ENCODE measurements around the gene ST7.

Gene ST7

GRCh38 chr7:117227091-117227490 is 273.8 kb downstream of the ST7 start:
- peaks cover 1% of the 10 kb centered on the region; the same call in 1 of the 2 replicates for H3K36me3 ChIP-seq (ENCODE audit: control insufficient read depth, insufficient read depth, low read length)
- no peak for TF ChIP-seq CTCF (IDR thresholded peaks at IDR 0.05; ENCODE audit: insufficient read depth, low read length, poor library complexity, severe bottlenecking)
- DNase-seq (ENCODE audit: extremely low read depth, insufficient read length) = no peak
- no peaks in the 10 kb centered on the region for H3K27me3 ChIP-seq (replicated peaks; ENCODE audit: control insufficient read depth, insufficient read depth, low read length)
- no peak overlapping the region for H3K4me3 ChIP-seq (replicated peaks; ENCODE audit: low read depth, low read length)

GRCh38 chr7:117229350-117229749 is 276.0 kb downstream of the ST7 start:
- TF ChIP-seq CTCF (IDR thresholded peaks at IDR 0.05; ENCODE audit: insufficient read depth, low read length, poor library complexity, severe bottlenecking) = no peak
- no peak for DNase-seq (ENCODE audit: extremely low read depth, insufficient read length)
- H3K27me3 ChIP-seq (replicated peaks; ENCODE audit: control insufficient read depth, insufficient read depth, low read length) = no peaks in the 10 kb centered on the region
- no peak overlapping the region for H3K4me3 ChIP-seq (replicated peaks; ENCODE audit: low read depth, low read length)
- no peaks in the 10 kb centered on the region; the same call in 1 of the 2 replicates for H3K36me3 ChIP-seq (ENCODE audit: control insufficient read depth, insufficient read depth, low read length)

GRCh38 chr7:117230276-117231046 is 277.2 kb downstream of the ST7 start:
- peak; percentile 41 for DNase-seq (ENCODE audit: extremely low read depth, insufficient read length)
- no peak overlapping the region for H3K4me3 ChIP-seq (replicated peaks; ENCODE audit: low read depth, low read length)
- no peaks in the 10 kb centered on the region for H3K27me3 ChIP-seq (replicated peaks; ENCODE audit: control insufficient read depth, insufficient read depth, low read length)
- no peak for TF ChIP-seq CTCF (IDR thresholded peaks at IDR 0.05; ENCODE audit: insufficient read depth, low read length, poor library complexity, severe bottlenecking)
- H3K36me3 ChIP-seq (ENCODE audit: control insufficient read depth, insufficient read depth, low read length) = no peaks in the 10 kb centered on the region; the same call in 1 of the 2 replicates

- Histone ChIP-seq H3K4me3 (replicated peaks; ENCODE audit: low read depth, low read length) (no peak overlapping the region), H3K36me3 (ENCODE audit: control insufficient read depth, insufficient read depth, low read length) (no peaks in the 10 kb centered on the region; the same call in 1 of the 2 replicates), H3K27me3 (replicated peaks; ENCODE audit: control insufficient read depth, insufficient read depth, low read length) (no peaks in the 10 kb centered on the region)
- no peak for DNase-seq (ENCODE audit: extremely low read depth, insufficient read length)
- TF ChIP-seq CTCF (IDR thresholded peaks at IDR 0.05; ENCODE audit: insufficient read depth, low read length, poor library complexity, severe bottlenecking) = no peak
These were observed 277.7 kb downstream of the ST7 start for GRCh38 chr7:117231047-117231359.

- Histone ChIP-seq H3K36me3 (ENCODE audit: control insufficient read depth, insufficient read depth, low read length) (no peaks in the 10 kb centered on the region), H3K27me3 (replicated peaks; ENCODE audit: control insufficient read depth, insufficient read depth, low read length) (no peaks in the 10 kb centered on the region), H3K4me3 (replicated peaks; ENCODE audit: low read depth, low read length) (no peak overlapping the region)
- TF ChIP-seq CTCF (IDR thresholded peaks at IDR 0.05; ENCODE audit: insufficient read depth, low read length, poor library complexity, severe bottlenecking) = no peak
- DNase-seq (ENCODE audit: extremely low read depth, insufficient read length) = no peak
These were observed 284.3 kb downstream of the ST7 start for GRCh38 chr7:117237646-117238045.
